ENCODE data around the gene NDUFS6. TPM values are rescaled to one million over a fixed set of nuclear protein-coding genes. Genes with fewer than 3 reads are reported as not detected.

The NDUFS6 gene
- total RNA-seq, 1 experiment from 2014 or later: 59.7 TPM

GRCh38 chr5:1833264-1834021 lies 32.2 kb downstream of the NDUFS6 start:
- intact Hi-C loops (cut with micrococcal nuclease; ENCODE audit: unreplicated experiment): no loop called here
- H3K27me3 Mint-ChIP-seq (ENCODE audit: insufficient read depth, unreplicated experiment): no peaks in the 10 kb centered on the region
- Histone ChIP-seq H3K36me3 (ENCODE audit: control insufficient read depth, insufficient read depth, low read length) (no peaks in the 10 kb centered on the region), H3K4me3 (ENCODE audit: low read depth, low read length) (no peak overlapping the region), H3K9me3 (no peaks in the 10 kb centered on the region), H3K4me1 (no peaks in the 10 kb centered on the region), H3K27me3 (replicated peaks; ENCODE audit: control insufficient read depth, insufficient read depth, low read length) (no peaks in the 10 kb centered on the region)
- no peaks in the 10 kb centered on the region for H3K4me1 Mint-ChIP-seq (ENCODE audit: low read depth, unreplicated experiment)
- H3K36me3 Mint-ChIP-seq (ENCODE audit: insufficient read depth, unreplicated experiment): peaks cover 6% of the 10 kb centered on the region
- ChIA-PET POLR2A (no interaction called here), CTCF (no interaction called here)
- no peak overlapping the region for H3K4me3 Mint-ChIP-seq (ENCODE audit: unreplicated experiment)
- no peaks in the 10 kb centered on the region for H3K9me3 Mint-ChIP-seq (ENCODE audit: unreplicated experiment)
- H3K27ac Mint-ChIP-seq (ENCODE audit: unreplicated experiment): no peak overlapping the region
- TF ChIP-seq CTCF (IDR thresholded peaks at IDR 0.05; ENCODE audit: insufficient read depth in 1 of 2, low read depth in 1 of 2, low read length in 1 of 2, severe bottlenecking in 1 of 2, unreplicated experiment in 1 of 2): no peak
- no TSS peak for BruUV-seq (replicated peaks)
- DNase-seq: no peak

- Histone ChIP-seq H3K9me3 (no peaks in the 10 kb centered on the region), H3K4me3 (ENCODE audit: low read depth, low read length) (no peak overlapping the region), H3K27me3 (replicated peaks; ENCODE audit: control insufficient read depth, insufficient read depth, low read length) (no peaks in the 10 kb centered on the region), H3K36me3 (ENCODE audit: control insufficient read depth, insufficient read depth, low read length) (no peaks in the 10 kb centered on the region), H3K4me1 (no peaks in the 10 kb centered on the region)
- Mint-ChIP-seq H3K27me3 (ENCODE audit: insufficient read depth, unreplicated experiment) (no peaks in the 10 kb centered on the region), H3K36me3 (ENCODE audit: insufficient read depth, unreplicated experiment) (peaks cover 6% of the 10 kb centered on the region), H3K4me3 (ENCODE audit: unreplicated experiment) (no peak overlapping the region), H3K4me1 (ENCODE audit: low read depth, unreplicated experiment) (no peaks in the 10 kb centered on the region), H3K27ac (ENCODE audit: unreplicated experiment) (no peak overlapping the region), H3K9me3 (ENCODE audit: unreplicated experiment) (no peaks in the 10 kb centered on the region)
- POLR2A ChIA-PET: no interaction called here
- TF ChIP-seq CTCF (IDR thresholded peaks at IDR 0.05; ENCODE audit: insufficient read depth in 1 of 2, low read depth in 1 of 2, low read length in 1 of 2, severe bottlenecking in 1 of 2, unreplicated experiment in 1 of 2): no peak
- BruUV-seq (replicated peaks): no TSS peak
- CTCF ChIA-PET: no interaction called here
- intact Hi-C loops (cut with micrococcal nuclease; ENCODE audit: unreplicated experiment): no loop called here
- no peak for DNase-seq
Measured at GRCh38 chr5:1834022-1834551, 32.9 kb downstream of the NDUFS6 start.

- no peak for DNase-seq
- Mint-ChIP-seq H3K9me3 (ENCODE audit: unreplicated experiment) (no peaks in the 10 kb centered on the region), H3K27me3 (ENCODE audit: insufficient read depth, unreplicated experiment) (no peaks in the 10 kb centered on the region), H3K4me1 (ENCODE audit: low read depth, unreplicated experiment) (no peaks in the 10 kb centered on the region), H3K4me3 (ENCODE audit: unreplicated experiment) (no peak overlapping the region), H3K36me3 (ENCODE audit: insufficient read depth, unreplicated experiment) (peaks cover 4% of the 10 kb centered on the region), H3K27ac (ENCODE audit: unreplicated experiment) (no peak overlapping the region)
- TF ChIP-seq CTCF (IDR thresholded peaks at IDR 0.05; ENCODE audit: insufficient read depth in 1 of 2, low read depth in 1 of 2, low read length in 1 of 2, severe bottlenecking in 1 of 2, unreplicated experiment in 1 of 2): no peak
- POLR2A ChIA-PET: no interaction called here
- Histone ChIP-seq H3K36me3 (ENCODE audit: control insufficient read depth, insufficient read depth, low read length) (no peaks in the 10 kb centered on the region), H3K4me3 (ENCODE audit: low read depth, low read length) (no peak overlapping the region), H3K9me3 (no peaks in the 10 kb centered on the region), H3K4me1 (no peaks in the 10 kb centered on the region), H3K27me3 (replicated peaks; ENCODE audit: control insufficient read depth, insufficient read depth, low read length) (no peaks in the 10 kb centered on the region)
- CTCF ChIA-PET: interaction anchor here (0.5 kb wide), 1 partner anchor 39 kb away, joined by 5 read pairs; no protein-coding TSS in a partner anchor
- intact Hi-C loops (cut with micrococcal nuclease; ENCODE audit: unreplicated experiment): no loop called here
- BruUV-seq (replicated peaks): no TSS peak
Measured at GRCh38 chr5:1834721-1835429, 33.7 kb downstream of the NDUFS6 start.

All from Caco-2 (cell line).